Erythroblast (primary cell): Measurements from ENCODE around the gene AMOTL1.

Experiments
- GATA1 ChIP-seq: IDR thresholded peaks from 2 replicates; pipeline ENCODE4 v1.6.1; 2011; ENCODE audit warnings: low read depth, mild to moderate bottlenecking, control low read depth, low read length, moderate library complexity
- POLR2A ChIP-seq: IDR thresholded peaks from 2 replicates; pipeline ENCODE4 v1.6.1; 2011; ENCODE audit warnings: mild to moderate bottlenecking, low read length

- TF ChIP-seq POLR2A (no peak), GATA1 (no peak)
Observed at GRCh38 chr11:94862926-94863880, 95.0 kb downstream of the AMOTL1 start.
